IPS DF 6.9 (cell line): ENCODE measurements around the gene ESRRB.

Experiments
- DNase-seq: peaks from one replicate; pipeline ENCODE4 v3.0.0-alpha.2; 2013; ENCODE audit warnings: low read depth, low spot score
- H3K27ac ChIP-seq: one replicate; pipeline ENCODE4 v1.5.1; 2013; ENCODE audit warnings: low read length, control low read depth
- H3K27me3 ChIP-seq: 2 replicates; pipeline ENCODE4 v1.6.1; 2013; ENCODE audit warnings: mild to moderate bottlenecking, low read length; ENCODE audit not compliant: control insufficient read depth, insufficient read depth
- H3K36me3 ChIP-seq: 2 replicates; pipeline ENCODE4 v1.6.1; 2013; ENCODE audit warnings: low read length; ENCODE audit not compliant: control insufficient read depth, insufficient read depth
- H3K4me1 ChIP-seq: 2 replicates; pipeline ENCODE4 v1.6.1; 2013; ENCODE audit warnings: low read length; ENCODE audit not compliant: control insufficient read depth, insufficient read depth
- H3K4me3 ChIP-seq: 2 replicates; pipeline ENCODE4 v1.5.1; 2013; ENCODE audit warnings: mild to moderate bottlenecking, low read length
- H3K9me3 ChIP-seq: 2 replicates; pipeline ENCODE4 v1.6.1; 2013; ENCODE audit warnings: low read length, inconsistent platforms; ENCODE audit not compliant: control insufficient read depth, insufficient read depth
- WGBS: extraction: QIAGEN DNeasy Blood & Tissue Kit; methylation state at CpG from one replicate; pipeline ENCODE4 v1.1.7; 2013; ENCODE audit warnings: mixed read lengths, missing lambda C conversion rate; ENCODE audit not compliant: insufficient read length, insufficient coverage; 5-methylcytosine and 5-hydroxymethylcytosine counted together

The ESRRB gene

GRCh38 chr14:76446486-76446885 lies 70.5 kb downstream of the ESRRB start:
- no CpG with 5 or more reads among the region's 2 CpGs for WGBS
- H3K27ac ChIP-seq = no peak overlapping the region
- DNase-seq = no peak
- no peaks in the 10 kb centered on the region for H3K4me1 ChIP-seq
- H3K9me3 ChIP-seq = no peaks in the 10 kb centered on the region
- no peaks in the 10 kb centered on the region for H3K36me3 ChIP-seq
- no peak overlapping the region for H3K4me3 ChIP-seq
- H3K27me3 ChIP-seq = no peaks in the 10 kb centered on the region

- DNase-seq = no peak
- H3K36me3 ChIP-seq = no peaks in the 10 kb centered on the region
- no CpG with 5 or more reads among the region's 7 CpGs for WGBS
- no peak overlapping the region for H3K27ac ChIP-seq
- no peaks in the 10 kb centered on the region for H3K4me1 ChIP-seq
- no peaks in the 10 kb centered on the region for H3K9me3 ChIP-seq
- no peaks in the 10 kb centered on the region for H3K27me3 ChIP-seq
- H3K4me3 ChIP-seq = no peak overlapping the region
Observed at GRCh38 chr14:76446921-76447320, 71.0 kb downstream of the ESRRB start.

GRCh38 chr14:76450476-76450875 lies 74.5 kb downstream of the ESRRB start:
- Histone ChIP-seq H3K4me3 (no peak overlapping the region), H3K36me3 (no peaks in the 10 kb centered on the region), H3K27ac (no peak overlapping the region), H3K4me1 (no peaks in the 10 kb centered on the region), H3K9me3 (no peaks in the 10 kb centered on the region), H3K27me3 (no peaks in the 10 kb centered on the region)
- no peak for DNase-seq
- no CpG with 5 or more reads among the region's 4 CpGs for WGBS

- no peaks in the 10 kb centered on the region for H3K36me3 ChIP-seq
- peak; percentile 33 for DNase-seq
- no CpG with 5 or more reads among the region's 2 CpGs for WGBS
- H3K4me3 ChIP-seq = no peak overlapping the region
- H3K27me3 ChIP-seq = no peaks in the 10 kb centered on the region
- no peaks in the 10 kb centered on the region for H3K4me1 ChIP-seq
- H3K27ac ChIP-seq = no peak overlapping the region
- H3K9me3 ChIP-seq = no peaks in the 10 kb centered on the region
Observed at GRCh38 chr14:76456200-76456599, 80.3 kb downstream of the ESRRB start.

GRCh38 chr14:76456891-76457586 lies 81.1 kb downstream of the ESRRB start:
- H3K27me3 ChIP-seq = no peaks in the 10 kb centered on the region
- H3K36me3 ChIP-seq = no peaks in the 10 kb centered on the region
- H3K4me1 ChIP-seq = no peaks in the 10 kb centered on the region
- no peak for DNase-seq
- H3K9me3 ChIP-seq = no peaks in the 10 kb centered on the region
- WGBS = no CpG with 5 or more reads among the region's 9 CpGs
- no peak overlapping the region for H3K27ac ChIP-seq
- no peak overlapping the region for H3K4me3 ChIP-seq

GRCh38 chr14:76457841-76458240 lies 81.9 kb downstream of the ESRRB start:
- Histone ChIP-seq H3K27me3 (no peaks in the 10 kb centered on the region), H3K36me3 (no peaks in the 10 kb centered on the region), H3K9me3 (no peaks in the 10 kb centered on the region), H3K4me3 (no peak overlapping the region), H3K27ac (no peak overlapping the region), H3K4me1 (no peaks in the 10 kb centered on the region)
- no peak for DNase-seq
- no CpG with 5 or more reads among the region's 5 CpGs for WGBS

- DNase-seq = no peak
- no peaks in the 10 kb centered on the region for H3K4me1 ChIP-seq
- H3K36me3 ChIP-seq = no peaks in the 10 kb centered on the region
- WGBS = no CpG with 5 or more reads among the region's 4 CpGs
- no peak overlapping the region for H3K4me3 ChIP-seq
- H3K9me3 ChIP-seq = no peaks in the 10 kb centered on the region
- no peak overlapping the region for H3K27ac ChIP-seq
- H3K27me3 ChIP-seq = no peaks in the 10 kb centered on the region
Observed at GRCh38 chr14:76461886-76462285, 85.9 kb downstream of the ESRRB start.

- no peaks in the 10 kb centered on the region for H3K27me3 ChIP-seq
- H3K9me3 ChIP-seq = no peaks in the 10 kb centered on the region
- DNase-seq = no peak
- no peaks in the 10 kb centered on the region for H3K4me1 ChIP-seq
- no peak overlapping the region for H3K4me3 ChIP-seq
- no CpG with 5 or more reads among the region's 11 CpGs for WGBS
- no peaks in the 10 kb centered on the region for H3K36me3 ChIP-seq
- H3K27ac ChIP-seq = no peak overlapping the region
Observed at GRCh38 chr14:76462330-76462729, 86.4 kb downstream of the ESRRB start.

- no peaks in the 10 kb centered on the region for H3K36me3 ChIP-seq
- no peaks in the 10 kb centered on the region for H3K4me1 ChIP-seq
- no peaks in the 10 kb centered on the region for H3K27me3 ChIP-seq
- no peak for DNase-seq
- no peaks in the 10 kb centered on the region for H3K9me3 ChIP-seq
- no peak overlapping the region for H3K4me3 ChIP-seq
- no CpG with 5 or more reads among the region's 4 CpGs for WGBS
- H3K27ac ChIP-seq = no peak overlapping the region
Observed at GRCh38 chr14:76463105-76463504, 87.2 kb downstream of the ESRRB start.

GRCh38 chr14:76464856-76465255 lies 88.9 kb downstream of the ESRRB start:
- Histone ChIP-seq H3K4me3 (no peak overlapping the region), H3K9me3 (no peaks in the 10 kb centered on the region), H3K36me3 (no peaks in the 10 kb centered on the region), H3K27me3 (no peaks in the 10 kb centered on the region), H3K4me1 (no peaks in the 10 kb centered on the region), H3K27ac (no peak overlapping the region)
- WGBS = no CpG with 5 or more reads among the region's 4 CpGs
- DNase-seq = no peak

- Histone ChIP-seq H3K4me1 (no peaks in the 10 kb centered on the region), H3K27me3 (no peaks in the 10 kb centered on the region), H3K27ac (no peak overlapping the region), H3K4me3 (no peak overlapping the region), H3K9me3 (no peaks in the 10 kb centered on the region), H3K36me3 (no peaks in the 10 kb centered on the region)
- DNase-seq = no peak
- no CpG with 5 or more reads among the region's 9 CpGs for WGBS
Observed at GRCh38 chr14:76465664-76466063, 89.7 kb downstream of the ESRRB start.
